IMR-90 (cell line): ENCODE measurements around the gene MYH3. TPM values are rescaled to one million over a fixed set of nuclear protein-coding genes. Genes with fewer than 3 reads are reported as not detected.

Experiments
- ATAC-seq: fragments of 200-7000 bp; cut with Tn5 transposase; 2 replicates; pipeline ENCODE4 v1.9.1; 2020; ENCODE audit warnings: low read depth, mild to moderate bottlenecking, moderate library complexity
- BruUV-seq: library from RNA; stranded (reverse); fragments of 400-500 nt; replicated peaks from 2 replicates; lab custom pipeline; 2021; lab: Mats Ljungman, UMichigan
- CTCF ChIA-PET: fragments of 300-600 bp; formaldehyde crosslinking; extraction: SDS; loops from one replicate; lab custom pipeline; 2021; ENCODE audit warnings: antibody characterized with exemption; lab: Yijun Ruan, JAX
- POLR2A ChIA-PET: fragments of 300-600 bp; sonication (Branson Sonifier 250); formaldehyde crosslinking; loops from one replicate; lab custom pipeline; 2022; ENCODE audit warnings: antibody characterized with exemption; ENCODE audit not compliant: unreplicated experiment; lab: Charles Lee
- DNase-seq: peaks from one replicate; pipeline ENCODE4 v3.0.0; 2013
- H2AFZ ChIP-seq: replicated peaks from 2 replicates; pipeline ENCODE3; 2013; ENCODE audit warnings: low read length, mild to moderate bottlenecking; ENCODE audit not compliant: poor library complexity
- H2AK5ac ChIP-seq: 2 replicates; pipeline ENCODE4 v1.6.1; 2013; ENCODE audit warnings: low read depth, low read length, inconsistent platforms
- H2AK9ac ChIP-seq: replicated peaks from 2 replicates; pipeline ENCODE3; 2013; ENCODE audit warnings: mild to moderate bottlenecking, low read depth, low read length, moderate library complexity; ENCODE audit not compliant: poor library complexity
- H2BK120ac ChIP-seq: 2 replicates; pipeline ENCODE4 v1.6.1; 2013; ENCODE audit warnings: low read depth, low read length, inconsistent platforms
- H2BK15ac ChIP-seq: 3 replicates; pipeline ENCODE4 v1.6.1; 2013; ENCODE audit warnings: low read depth, low read length, inconsistent platforms
- H2BK20ac ChIP-seq: 2 replicates; pipeline ENCODE4 v1.6.1; 2013; ENCODE audit warnings: low read depth, mild to moderate bottlenecking, inconsistent platforms, low read length, moderate library complexity
- H2BK5ac ChIP-seq: 2 replicates; pipeline ENCODE4 v1.6.1; 2013; ENCODE audit warnings: mild to moderate bottlenecking, low read depth, low read length, inconsistent platforms; ENCODE audit not compliant: poor library complexity, severe bottlenecking
- H3K14ac ChIP-seq: replicated peaks from 2 replicates; pipeline ENCODE4 v1.6.1; 2013; ENCODE audit warnings: low read depth, low read length, inconsistent platforms
- H3K18ac ChIP-seq: 2 replicates; pipeline ENCODE4 v1.6.1; 2013; ENCODE audit warnings: low read depth, low read length, control low read depth
- H3K23ac ChIP-seq: 2 replicates; pipeline ENCODE4 v1.6.1; 2013; ENCODE audit warnings: low read depth, low read length, inconsistent platforms
- H3K27ac ChIP-seq: 2 replicates; pipeline ENCODE4 v1.5.1; 2013; ENCODE audit warnings: mild to moderate bottlenecking, control low read depth, low read length; ENCODE audit not compliant: insufficient read depth
- H3K27me3 ChIP-seq: 2 replicates; pipeline ENCODE4 v1.6.1; 2013; ENCODE audit warnings: low read length; ENCODE audit not compliant: control insufficient read depth, insufficient read depth
- H3K36me3 ChIP-seq: 2 replicates; pipeline ENCODE4 v1.6.1; 2013; ENCODE audit warnings: low read length, mixed read lengths; ENCODE audit not compliant: control insufficient read depth, insufficient read depth
- H3K4ac ChIP-seq: 2 replicates; pipeline ENCODE4 v1.6.1; 2013; ENCODE audit warnings: low read depth, low read length, inconsistent platforms
- H3K4me1 ChIP-seq: 2 replicates; pipeline ENCODE4 v1.6.1; 2013; ENCODE audit warnings: low read length, mixed read lengths; ENCODE audit not compliant: control insufficient read depth, insufficient read depth
- H3K4me2 ChIP-seq: 2 replicates; pipeline ENCODE4 v1.6.1; 2013; ENCODE audit warnings: low read depth, mild to moderate bottlenecking, control low read depth, low read length, moderate library complexity
- H3K4me3 ChIP-seq: 2 replicates; pipeline ENCODE4 v1.5.1; 2013; ENCODE audit warnings: low read depth, mild to moderate bottlenecking, control low read depth, low read length, moderate library complexity; ENCODE audit not compliant: insufficient read depth
- H3K56ac ChIP-seq: 2 replicates; pipeline ENCODE4 v1.6.1; 2013; ENCODE audit warnings: low read length, inconsistent platforms; ENCODE audit not compliant: insufficient read depth; ENCODE audit errors: extremely low read depth
- H3K79me1 ChIP-seq, 2 experiments: 2 replicates each; pipeline ENCODE4 v1.6.1; 2013; ENCODE audit warnings: low read length in 2 of 2, inconsistent platforms in 1 of 2, low read depth in 1 of 2
- H3K9ac ChIP-seq: 2 replicates; pipeline ENCODE4 v1.6.1; 2013; ENCODE audit warnings: low read depth, low read length, control low read depth
- H3K9me1 ChIP-seq: 2 replicates; pipeline ENCODE4 v1.6.1; 2013; ENCODE audit warnings: low read length, inconsistent platforms; ENCODE audit not compliant: insufficient read depth
- H3K9me3 ChIP-seq: 2 replicates; pipeline ENCODE4 v1.6.1; 2013; ENCODE audit warnings: low read length; ENCODE audit not compliant: control insufficient read depth, insufficient read depth
- H4K20me1 ChIP-seq: 2 replicates; pipeline ENCODE4 v1.6.1; 2013; ENCODE audit warnings: low read length, inconsistent platforms; ENCODE audit not compliant: insufficient read depth
- H4K5ac ChIP-seq: 2 replicates; pipeline ENCODE4 v1.6.1; 2013; ENCODE audit warnings: mild to moderate bottlenecking, low read depth, low read length, control low read depth
- H4K8ac ChIP-seq, 2 experiments: 2 replicates each; pipeline ENCODE4 v1.6.1; 2013; ENCODE audit warnings: low read depth in 2 of 2, low read length in 2 of 2, control low read depth in 1 of 2, inconsistent platforms in 1 of 2
- H4K91ac ChIP-seq: 2 replicates; pipeline ENCODE4 v1.6.1; 2013; ENCODE audit warnings: low read depth, low read length, inconsistent platforms; ENCODE audit not compliant: insufficient read depth
- CEBPB ChIP-seq: IDR thresholded peaks from 2 replicates; pipeline ENCODE4 v1.6.1; 2012; ENCODE audit warnings: low read depth, low read length, improper control_type of control experiment
- FOS ChIP-seq: fragments of 150-350 bp; IDR thresholded peaks from 2 replicates; pipeline ENCODE4 v1.6.1; 2016; ENCODE audit warnings: low read depth, low read length
- MXI1 ChIP-seq: IDR thresholded peaks from 2 replicates; pipeline ENCODE4 v1.6.1; 2012; ENCODE audit warnings: low read depth, mild to moderate bottlenecking, low read length, moderate library complexity, borderline replicate concordance
- RCOR1 ChIP-seq: IDR thresholded peaks from 2 replicates; pipeline ENCODE4 v1.6.1; 2012; ENCODE audit warnings: mild to moderate bottlenecking, low read length, improper control_type of control experiment; ENCODE audit not compliant: insufficient replicate concordance
- WGBS, 2 experiments: methylation state at CpG; one replicate each; pipeline versions ENCODE4 v1.1.5 to v1.1.7; 2013; ENCODE audit warnings: missing lambda C conversion rate in 2 of 2; ENCODE audit not compliant: insufficient read length in 1 of 2; ENCODE audit errors: extremely low coverage in 2 of 2; 5-methylcytosine and 5-hydroxymethylcytosine counted together
- dilution Hi-C: fragments of 300-500 bp; cut with HindIII; formaldehyde crosslinking; loops from one replicate; pipeline ENCODE4 v1.14.3; 2018; ENCODE audit warnings: low sequenced_read_pairs; ENCODE audit not compliant: unreplicated experiment
- in situ Hi-C: fragments of 300-500 bp; cut with MboI; formaldehyde crosslinking; loops from 3 replicates; pipeline ENCODE4 v1.14.3; 2019; ENCODE audit warnings: low sequenced_read_pairs, inconsistent platforms, mixed read lengths
- intact Hi-C: fragments of 100-400 bp; cut with micrococcal nuclease; formaldehyde crosslinking; loops from 2 replicates; pipeline ENCODE4 v1.10.0; 2022
- polyA plus RNA-seq, 3 experiments: library from polyadenylated mRNA; depleted of rRNA; stranded (reverse); fragments of >200 nt; gene quantifications; 2 replicates each; pipeline ENCODE4 v1.2.3, GENCODE V29; 2012; ENCODE audit warnings: low replicate concordance in 1 of 3
- total RNA-seq: library from RNA; depleted of rRNA; stranded (reverse); fragments of >200 nt; gene quantifications from 2 replicates; pipeline ENCODE4 v1.2.3, GENCODE V29; 2012

The MYH3 gene
- total and polyA plus RNA-seq, 2 of the 4 experiments (the other 2 are of a cell fraction), result 0.54 to 0.63 TPM

DNA sequence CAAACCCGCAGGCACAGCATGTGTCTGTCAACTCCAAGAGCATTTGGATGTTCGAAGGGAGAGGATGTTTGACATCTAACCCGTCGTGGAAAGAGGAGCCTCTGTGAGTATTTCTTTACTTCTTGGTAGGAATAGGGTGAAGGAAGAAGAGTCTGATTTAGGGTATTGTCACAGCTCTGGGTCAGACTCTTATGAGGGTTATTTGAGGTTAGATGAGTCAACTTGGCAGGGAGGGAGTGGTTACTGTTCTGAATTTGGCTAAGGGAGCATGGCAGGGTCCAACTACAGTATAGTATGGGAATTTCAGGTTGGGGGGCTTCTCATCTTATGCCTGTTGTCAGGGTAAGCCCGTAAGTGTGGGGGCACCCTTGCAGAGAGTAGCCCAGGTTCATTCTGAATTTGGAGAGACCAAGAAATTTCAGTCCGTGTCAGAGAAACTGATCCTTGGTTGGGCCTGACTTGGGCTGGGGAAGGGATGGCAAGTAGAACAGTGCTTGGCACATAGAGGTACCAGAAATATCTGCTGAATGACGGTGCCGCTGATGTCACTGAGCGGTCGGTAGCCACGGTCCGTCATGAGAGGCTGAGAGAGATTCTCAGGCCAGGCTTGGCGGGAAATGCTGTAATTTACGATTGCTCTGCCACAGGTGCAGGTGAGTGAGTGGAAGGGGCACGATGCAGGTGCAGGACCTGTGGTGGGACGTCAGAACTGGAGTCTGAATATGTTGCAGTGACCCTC lies 43.2 kb downstream of the MYH3 start (continued):
- TF ChIP-seq MXI1 (no peak), FOS (no peak)

DNA sequence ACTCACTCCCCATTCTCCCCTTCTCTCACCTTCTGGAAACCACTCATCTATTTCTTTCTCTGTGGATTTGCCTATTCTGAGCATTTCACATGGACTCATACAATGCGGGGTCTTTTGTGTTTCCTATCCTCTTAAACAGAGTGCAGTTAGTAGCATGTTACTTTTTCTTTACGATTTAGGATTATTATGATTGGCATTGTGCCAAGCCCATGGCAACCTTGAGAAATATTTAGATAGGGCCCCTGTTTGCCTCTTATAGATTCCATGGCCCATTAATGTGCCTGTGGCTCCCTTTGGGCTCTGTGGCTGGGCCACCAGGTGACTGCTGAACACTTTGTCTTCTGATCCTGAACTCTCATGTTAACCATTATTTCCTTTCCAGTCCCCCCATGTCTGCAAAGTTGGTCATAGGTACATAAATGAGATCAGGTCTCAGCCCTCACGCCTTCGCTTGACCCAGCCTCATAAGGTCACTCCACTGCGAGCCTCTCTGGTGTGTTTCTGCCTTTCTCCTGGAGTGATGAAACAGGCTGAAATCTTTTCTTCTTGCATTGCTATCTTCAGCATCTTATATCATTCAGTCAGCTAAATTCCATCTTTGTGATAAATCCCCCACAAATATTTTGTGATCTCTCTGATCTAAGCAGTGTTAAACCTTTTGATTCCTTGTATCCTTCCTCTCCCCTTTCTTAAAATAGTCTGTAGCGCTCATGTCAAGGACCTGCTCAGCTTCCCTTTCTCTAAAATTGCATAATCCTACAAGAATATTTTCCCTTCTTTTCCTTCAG lies 44.0 kb downstream of the MYH3 start:
- ATAC-seq (no peak), DNase-seq (peak; percentile 45)
- BruUV-seq, result no TSS peak
- no peak overlapping the region for H2BK15ac ChIP-seq
- no peak overlapping the region for H3K14ac ChIP-seq
- CTCF ChIA-PET, result interaction anchor here (0.6 kb wide), 1 partner anchor 282 kb away, joined by 3 read pairs; no protein-coding TSS in a partner anchor
- H2AK9ac ChIP-seq, result no peak overlapping the region
- H3K79me1 ChIP-seq, result no peaks in the 10 kb centered on the region
- H3K56ac ChIP-seq, result no peak overlapping the region
- H2AK5ac ChIP-seq, result no peak overlapping the region
- no peak overlapping the region for H3K4me3 ChIP-seq
- no peak overlapping the region for H2AFZ ChIP-seq
- H3K9me3 ChIP-seq, result no peaks in the 10 kb centered on the region
- peaks cover 5% of the 10 kb centered on the region; the same call in 1 of the 2 replicates for H3K4me1 ChIP-seq
- in situ Hi-C loops (loop anchor here (5.0 to 25.0 kb wide), 4 partner anchors 291 to 876 kb away; no protein-coding TSS in a partner anchor), intact Hi-C loops (loop anchor here (10.0 kb wide), 2 partner anchors 318 to 488 kb away; no protein-coding TSS in a partner anchor), dilution Hi-C loops (no loop called here)
- H3K27ac ChIP-seq, result no peak overlapping the region
- no peak overlapping the region for H3K23ac ChIP-seq
- POLR2A ChIA-PET, result interaction anchor here (0.6 kb wide), 1 partner anchor 299 kb away, joined by 3 read pairs; no protein-coding TSS in a partner anchor
- H3K27me3 ChIP-seq, result no peaks in the 10 kb centered on the region
- WGBS, 2 experiments, result 86% methylated on average over 1 of the region's 6 CpGs; no CpG with 5 or more reads in 1 of the 2 experiments
- H3K4me2 ChIP-seq, result no peak overlapping the region
- no peak overlapping the region for H4K5ac ChIP-seq
- H4K91ac ChIP-seq, result no peak overlapping the region
- 0 out of 2 replicates have a peak overlapping the region, but pooled peaks have one; percentile 6 for H2BK20ac ChIP-seq
- no peaks in the 10 kb centered on the region for H4K20me1 ChIP-seq
- TF ChIP-seq CEBPB (peak; percentile 56; the same call in 1 of the 2 replicates), RCOR1 (no peak)
- H2BK120ac ChIP-seq, result no peak overlapping the region
- H3K4ac ChIP-seq, result no peak overlapping the region
- no peak overlapping the region for H3K9ac ChIP-seq
- H4K8ac ChIP-seq, result peak overlapping the region in 1 of 2 experiments; percentile 40; a peak in 1 of 4 replicates
- no peak overlapping the region for H2BK5ac ChIP-seq
- H3K18ac ChIP-seq, result no peak overlapping the region
- H3K9me1 ChIP-seq, result no peaks in the 10 kb centered on the region
- H3K36me3 ChIP-seq, result no peaks in the 10 kb centered on the region
